Measurements from ENCODE around the gene NEDD4L.

The NEDD4L gene

DNA sequence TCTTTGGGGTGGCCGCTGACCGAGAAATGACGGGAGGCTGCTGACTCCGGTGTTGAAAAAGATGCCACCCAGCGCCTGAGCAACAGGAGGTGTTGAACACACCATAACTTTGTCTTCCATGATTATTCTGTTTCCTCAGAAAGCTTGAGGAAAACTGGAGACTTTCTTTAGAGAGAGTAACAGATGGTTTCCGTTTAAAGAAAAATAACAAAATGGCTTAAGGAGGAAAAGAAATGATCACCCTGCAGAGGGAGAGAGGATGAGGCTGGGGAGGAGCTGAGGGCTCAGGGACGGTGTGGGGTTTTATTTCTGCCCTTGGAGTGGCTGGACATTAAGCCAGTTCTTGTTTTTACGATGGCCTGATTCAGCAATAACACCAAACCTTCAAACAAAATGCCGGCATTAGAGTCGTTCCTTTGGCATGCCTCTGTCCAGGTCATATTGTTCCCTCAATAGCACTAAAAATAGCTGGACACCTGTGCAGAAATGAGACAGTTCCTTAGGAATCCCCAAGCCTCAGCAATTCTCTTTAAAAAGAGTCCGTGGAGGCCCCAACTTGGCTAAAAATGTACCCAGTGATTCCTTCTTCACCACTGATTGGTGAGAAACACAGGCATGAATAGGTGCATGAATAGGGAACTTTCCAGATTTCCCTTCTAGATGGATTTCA lies 402.5 kb downstream of the NEDD4L start:
- DNase-seq, result no peak

DNA sequence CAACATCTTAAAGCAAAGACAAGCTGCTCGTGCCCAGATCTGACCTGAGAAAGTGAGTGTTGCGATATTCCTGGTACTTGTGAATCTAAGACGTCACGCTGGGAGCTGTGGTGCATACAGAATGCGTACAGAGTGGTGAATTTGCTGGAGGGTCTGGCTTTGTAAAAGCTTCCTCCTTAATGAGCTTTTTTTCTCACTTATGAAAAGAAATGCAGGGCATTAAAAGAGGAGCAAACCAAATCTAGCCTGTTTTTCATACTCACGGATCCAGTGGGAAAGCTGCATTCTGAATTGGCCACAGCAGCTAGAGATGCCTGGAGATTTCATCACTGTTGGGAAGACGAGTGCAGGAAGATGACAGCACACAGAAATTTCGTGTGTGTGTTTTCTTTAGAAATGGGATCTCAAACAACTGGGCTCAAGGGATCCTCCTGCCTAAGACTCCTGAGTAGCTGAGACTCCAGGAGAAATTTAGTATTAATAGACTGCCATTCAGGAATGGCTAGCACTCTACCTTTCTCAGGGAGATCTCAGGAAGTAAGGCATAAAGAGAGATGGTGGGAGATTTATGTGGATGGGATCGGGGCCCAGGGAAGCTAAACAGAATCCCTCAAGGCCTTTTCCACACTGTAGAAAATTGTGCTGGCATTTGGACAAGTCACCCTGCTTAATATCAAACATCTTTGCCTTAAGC lies 403.5 kb downstream of the NEDD4L start:
- no peak for DNase-seq

DNA sequence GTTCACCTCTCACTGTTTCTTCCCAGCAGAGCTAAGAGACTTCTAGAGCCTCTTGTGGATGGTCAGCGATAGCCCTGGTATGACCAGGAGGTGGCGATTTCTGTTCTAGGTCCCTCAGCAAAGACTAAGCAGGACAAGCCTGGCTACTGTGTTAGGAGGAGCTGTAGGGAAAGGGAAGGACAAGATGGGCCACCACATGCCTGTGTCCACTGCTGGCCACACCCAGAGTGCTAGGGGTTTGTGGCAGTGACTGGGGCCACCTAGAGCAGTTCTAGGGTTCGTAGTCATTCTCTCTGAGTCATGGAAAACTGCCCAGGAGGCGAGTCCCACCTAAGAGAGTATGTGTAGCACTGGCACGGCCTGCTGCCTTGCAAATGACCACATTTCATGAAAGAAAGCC lies 405.4 kb downstream of the NEDD4L start:
- DNase-seq, result no peak
